ENCODE results near the gene SEMA3E.

- TF ChIP-seq CTCF (conservative IDR thresholded peaks at IDR 0.05; ENCODE audit: low read depth, low read length) (no peak), EZH2phosphoT487 (IDR thresholded peaks at IDR 0.05; ENCODE audit: borderline replicate concordance, low read length) (no peak)
These were observed 289.8 kb downstream of the SEMA3E start for GRCh38 chr7:83359108-83359507.

All from PC-3 (cell line).